WTC11 (cell line): ENCODE measurements around the gene HMGXB3. TPM values are rescaled to one million over a fixed set of nuclear protein-coding genes. Genes with fewer than 3 reads are reported as not detected.

Experiments
- ATAC-seq: fragments of 200-7000 bp; cut with Tn5 transposase; 2 replicates; pipeline ENCODE4 v1.10.0; 2021; ENCODE audit warnings: mild to moderate bottlenecking, moderate library complexity
- CTCF ChIA-PET: fragments of 300-600 bp; sonication (Branson Sonifier 250); formaldehyde crosslinking; loops from one replicate; lab custom pipeline; 2021; ENCODE audit warnings: antibody characterized with exemption; lab: Charles Lee
- POLR2A ChIA-PET: fragments of 350-600 bp; sonication (Branson Sonifier 250); formaldehyde crosslinking; loops from one replicate; lab custom pipeline; 2021; ENCODE audit warnings: antibody characterized with exemption; lab: Charles Lee
- DNase-seq: peaks from one replicate; pipeline ENCODE4 v3.0.0; 2021; ENCODE audit warnings: low spot score
- H3K27ac Mint-ChIP-seq: 2 replicates; pipeline ENCODE4 v1.8.0; 2021; ENCODE audit warnings: mixed read lengths
- H3K27me3 Mint-ChIP-seq: 2 replicates; pipeline ENCODE4 v1.8.0; 2021; ENCODE audit warnings: low read depth, mild to moderate bottlenecking, moderate library complexity, mixed read lengths
- H3K36me3 Mint-ChIP-seq: 2 replicates; pipeline ENCODE4 v1.8.0; 2021; ENCODE audit warnings: mixed read lengths
- H3K4me1 Mint-ChIP-seq: 2 replicates; pipeline ENCODE4 v1.8.0; 2022; ENCODE audit warnings: mixed read lengths
- H3K4me3 Mint-ChIP-seq: 2 replicates; pipeline ENCODE4 v1.8.0; 2021; ENCODE audit warnings: mild to moderate bottlenecking, moderate library complexity, mixed read lengths
- H3K9me3 Mint-ChIP-seq: 2 replicates; pipeline ENCODE4 v1.8.0; 2021; ENCODE audit warnings: mixed read lengths
- ARID4B ChIP-seq: sonication (generic); formaldehyde crosslinking; IDR thresholded peaks from 2 replicates; pipeline ENCODE4 v1.8.0; 2023; ENCODE audit warnings: missing genetic modification reagents, mild to moderate bottlenecking, borderline replicate concordance
- ATF3 ChIP-seq: sonication (generic); formaldehyde crosslinking; conservative IDR thresholded peaks from 2 replicates; pipeline ENCODE4 v1.8.1; 2022; ENCODE audit warnings: mild to moderate bottlenecking, missing genetic modification reagents
- CTCF ChIP-seq: fragments of 200-600 bp; IDR thresholded peaks from 2 replicates; pipeline ENCODE4 v1.8.0; 2022; ENCODE audit warnings: antibody characterized with exemption
- E2F5 ChIP-seq: sonication (generic); formaldehyde crosslinking; IDR thresholded peaks from 2 replicates; pipeline ENCODE4 v1.8.1; 2022; ENCODE audit warnings: mild to moderate bottlenecking, moderate library complexity, missing genetic modification reagents
- HMGXB4 ChIP-seq: sonication (generic); formaldehyde crosslinking; IDR thresholded peaks from 2 replicates; pipeline ENCODE4 v1.8.1; 2023; ENCODE audit warnings: mild to moderate bottlenecking, moderate library complexity, missing genetic modification reagents
- TCF7 ChIP-seq: sonication (generic); formaldehyde crosslinking; IDR thresholded peaks from 2 replicates; pipeline ENCODE4 v1.8.0; 2022; ENCODE audit warnings: mild to moderate bottlenecking, low read depth, missing genetic modification reagents, moderate library complexity
- ZNF121 ChIP-seq: sonication (generic); formaldehyde crosslinking; IDR thresholded peaks from 2 replicates; pipeline ENCODE4 v1.8.0; 2023; ENCODE audit warnings: missing genetic modification reagents
- total RNA-seq: library from RNA; stranded (reverse); gene quantifications from 3 replicates; pipeline ENCODE4 v1.2.3, GENCODE V29; 2021

HMGXB3 gene
- total RNA-seq, 1 experiment from 2014 or later, result 31.6 TPM

- TF ChIP-seq HMGXB4 (CRISPR knock-in tag) (no peak), ATF3 (CRISPR knock-in tag) (no peak)
Measured at GRCh38 chr5:149988126-149988525, 12.4 kb upstream of the HMGXB3 start (continued).

GRCh38 chr5:149990518-149991376 lies 9.8 kb upstream of the HMGXB3 start:
- H3K4me3 Mint-ChIP-seq, result no peak overlapping the region
- ATAC-seq (peak; percentile 94), DNase-seq (peak; percentile 74)
- POLR2A ChIA-PET, result no interaction called here
- H3K4me1 Mint-ChIP-seq, result no peaks in the 10 kb centered on the region
- H3K27ac Mint-ChIP-seq, result no peak overlapping the region
- TF ChIP-seq TCF7 (no peak), ARID4B (no peak), CTCF (peak; percentile 88)
- no peaks in the 10 kb centered on the region for H3K36me3 Mint-ChIP-seq
- H3K27me3 Mint-ChIP-seq, result no peaks in the 10 kb centered on the region
- CTCF ChIA-PET, result interaction anchor here (0.5 to 5.2 kb wide), 48 partner anchors 8 to 372 kb away, joined by 3 to 76 read pairs (median 4); partner anchors contain the start of genes HMGXB3, SLC26A2 and TIGD6
- no peaks in the 10 kb centered on the region for H3K9me3 Mint-ChIP-seq

- no peaks in the 10 kb centered on the region for H3K27me3 Mint-ChIP-seq
- no peaks in the 10 kb centered on the region for H3K36me3 Mint-ChIP-seq
- CTCF ChIA-PET, result interaction anchor here (1.0 to 5.2 kb wide), 8 partner anchors 32 to 357 kb away, joined by 3 to 76 read pairs (median 6); partner anchors contain the start of gene SLC26A2
- POLR2A ChIA-PET, result no interaction called here
- no peak overlapping the region for H3K4me3 Mint-ChIP-seq
- no peak overlapping the region for H3K27ac Mint-ChIP-seq
- ATAC-seq (no peak), DNase-seq (no peak)
- no peaks in the 10 kb centered on the region for H3K9me3 Mint-ChIP-seq
- no peaks in the 10 kb centered on the region for H3K4me1 Mint-ChIP-seq
- 0 out of 2 replicates have a peak, but pooled peaks have one; percentile 22 for TF ChIP-seq ZNF121 (CRISPR knock-in tag)
- no peak for TF ChIP-seq E2F5 (CRISPR knock-in tag)
Measured at GRCh38 chr5:149993471-149993870, 7.1 kb upstream of the HMGXB3 start.
